ENCODE measurements around the gene LSM8. TPM values are rescaled to one million over a fixed set of nuclear protein-coding genes. Genes with fewer than 3 reads are reported as not detected.

Gene LSM8
- polyA plus RNA-seq, 1 donor (not counting 4 experiments of a cell fraction or from before 2014, with no cell fraction given), result 50.2 TPM

DNA sequence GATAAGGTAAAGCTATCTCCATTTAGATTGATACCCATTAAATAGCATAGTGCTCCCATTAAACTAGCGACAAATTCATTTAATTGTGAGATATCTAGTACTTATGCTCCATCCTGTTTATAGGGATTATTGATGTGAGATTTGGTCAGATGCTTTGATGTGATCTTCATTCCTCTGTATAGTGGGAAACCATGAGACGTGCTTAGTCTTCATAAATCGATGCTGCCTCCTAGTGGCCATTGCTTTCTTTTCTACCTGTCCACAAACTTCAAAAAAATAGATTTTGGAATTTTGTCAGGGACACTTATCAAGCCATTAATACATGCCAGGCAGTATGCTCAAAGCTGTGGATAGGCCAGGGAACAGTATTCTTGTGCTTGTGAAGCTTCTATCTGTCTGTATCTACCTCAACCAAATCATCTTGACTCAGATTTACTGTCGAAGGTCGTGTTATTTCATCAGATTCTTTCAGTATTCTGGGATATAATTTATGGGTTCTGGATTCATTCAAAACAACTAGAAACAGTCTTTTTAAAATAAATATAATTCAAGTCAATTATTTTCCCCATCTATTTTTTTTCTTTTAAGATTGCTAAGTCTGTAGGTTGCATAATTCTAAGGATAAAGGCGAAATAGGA is 12.0 kb downstream of the LSM8 start:
- DNase-seq (ENCODE audit: low read depth, low spot score), result peak; percentile 25
- Histone ChIP-seq H3K4me3 (ENCODE audit: control insufficient read depth in 2 of 3, extremely low read depth in 1 of 3, insufficient read depth in 2 of 3, low read depth in 1 of 3, low read length in 3 of 3) (no peak overlapping the region), H3K27me3 (ENCODE audit: control insufficient read depth, extremely low read depth, insufficient read depth, low read length) (no peaks in the 10 kb centered on the region), H3K79me2 (ENCODE audit: control insufficient read depth, insufficient read depth, low read length) (no peaks in the 10 kb centered on the region), H2AFZ (ENCODE audit: control insufficient read depth, low read length) (peak overlapping the region; percentile 33), H3K4me2 (ENCODE audit: control insufficient read depth, extremely low read depth, insufficient read depth, low read depth, low read length) (no peak overlapping the region), H3K9ac (ENCODE audit: control insufficient read depth, extremely low read depth, insufficient read depth, low read length) (no peak overlapping the region), H3K27ac (ENCODE audit: control insufficient read depth, insufficient read depth, low read length) (no peak overlapping the region), H4K20me1 (ENCODE audit: control insufficient read depth, extremely low read depth, insufficient read depth, low read length) (peaks cover 3% of the 10 kb centered on the region), H3K9me3 (ENCODE audit: control insufficient read depth, low read depth, low read length) (no peaks in the 10 kb centered on the region), H3K36me3 (ENCODE audit: control insufficient read depth in 2 of 2, extremely low read depth in 1 of 2, insufficient read depth in 2 of 2, low read length in 2 of 2) (no peaks in the 10 kb centered on the region), H3K4me1 (ENCODE audit: control insufficient read depth, extremely low read depth, insufficient read depth, low read length) (no peaks in the 10 kb centered on the region), H3K9me1 (ENCODE audit: control insufficient read depth, extremely low read depth, insufficient read depth, low read length) (no peaks in the 10 kb centered on the region)
- dilution Hi-C loops (cut with MboI; ENCODE audit: extremely low pct_ligation_motif_present, low sequenced_read_pairs), result no loop called here
- TF ChIP-seq, protein P1, sequence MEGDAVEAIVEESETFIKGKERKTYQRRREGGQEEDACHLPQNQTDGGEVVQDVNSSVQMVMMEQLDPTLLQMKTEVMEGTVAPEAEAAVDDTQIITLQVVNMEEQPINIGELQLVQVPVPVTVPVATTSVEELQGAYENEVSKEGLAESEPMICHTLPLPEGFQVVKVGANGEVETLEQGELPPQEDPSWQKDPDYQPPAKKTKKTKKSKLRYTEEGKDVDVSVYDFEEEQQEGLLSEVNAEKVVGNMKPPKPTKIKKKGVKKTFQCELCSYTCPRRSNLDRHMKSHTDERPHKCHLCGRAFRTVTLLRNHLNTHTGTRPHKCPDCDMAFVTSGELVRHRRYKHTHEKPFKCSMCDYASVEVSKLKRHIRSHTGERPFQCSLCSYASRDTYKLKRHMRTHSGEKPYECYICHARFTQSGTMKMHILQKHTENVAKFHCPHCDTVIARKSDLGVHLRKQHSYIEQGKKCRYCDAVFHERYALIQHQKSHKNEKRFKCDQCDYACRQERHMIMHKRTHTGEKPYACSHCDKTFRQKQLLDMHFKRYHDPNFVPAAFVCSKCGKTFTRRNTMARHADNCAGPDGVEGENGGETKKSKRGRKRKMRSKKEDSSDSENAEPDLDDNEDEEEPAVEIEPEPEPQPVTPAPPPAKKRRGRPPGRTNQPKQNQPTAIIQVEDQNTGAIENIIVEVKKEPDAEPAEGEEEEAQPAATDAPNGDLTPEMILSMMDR (optimal IDR thresholded peaks at IDR 0.05 in 1 of 3, IDR thresholded peaks at IDR 0.05 in 1 of 3, conservative IDR thresholded peaks at IDR 0.05 in 1 of 3; ENCODE audit: extremely low read depth in 1 of 3, insufficient read depth in 2 of 3, low read length in 3 of 3), result peak in 2 of 3 experiments; percentile 71 to 75
- TF ChIP-seq EZH2 (IDR thresholded peaks at IDR 0.05; ENCODE audit: low read length), result no peak
- peak; percentile 71 for FAIRE-seq

DNA sequence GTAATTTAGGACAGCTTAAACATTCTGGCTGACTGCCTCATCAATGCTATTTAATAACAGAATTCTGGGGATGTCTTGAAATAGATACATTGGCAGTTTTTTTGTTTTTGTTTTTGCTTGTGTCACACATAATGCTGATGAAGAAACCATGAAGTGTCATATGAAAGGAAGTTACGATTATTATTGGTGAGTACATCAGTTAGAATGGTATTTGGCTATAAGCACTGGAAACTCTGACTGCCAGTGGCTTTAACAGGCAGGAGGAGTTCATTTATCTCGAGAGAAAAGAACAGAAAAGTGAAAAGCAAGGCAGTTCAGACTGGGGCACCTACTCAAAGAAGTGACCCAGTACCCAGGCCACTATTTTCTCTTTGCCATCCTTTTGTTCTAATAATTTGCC is 18.1 kb downstream of the LSM8 start:
- dilution Hi-C loops (cut with MboI; ENCODE audit: extremely low pct_ligation_motif_present, low sequenced_read_pairs), result no loop called here

More for the DNA sequence above, 18.1 kb downstream of the LSM8 start:
- no peak overlapping the region for H3K4me3 ChIP-seq (ENCODE audit: control insufficient read depth in 2 of 3, extremely low read depth in 1 of 3, insufficient read depth in 2 of 3, low read depth in 1 of 3, low read length in 3 of 3)
- TF ChIP-seq EZH2 (IDR thresholded peaks at IDR 0.05; ENCODE audit: low read length), result no peak
- TF ChIP-seq, protein P1 (optimal IDR thresholded peaks at IDR 0.05 in 1 of 3, IDR thresholded peaks at IDR 0.05 in 1 of 3, conservative IDR thresholded peaks at IDR 0.05 in 1 of 3; ENCODE audit: extremely low read depth in 1 of 3, insufficient read depth in 2 of 3, low read length in 3 of 3), result no peak
- H2AFZ ChIP-seq (ENCODE audit: control insufficient read depth, low read length), result no peak overlapping the region
- H3K4me2 ChIP-seq (ENCODE audit: control insufficient read depth, extremely low read depth, insufficient read depth, low read depth, low read length), result no peak overlapping the region
- no peaks in the 10 kb centered on the region for H3K36me3 ChIP-seq (ENCODE audit: control insufficient read depth in 2 of 2, extremely low read depth in 1 of 2, insufficient read depth in 2 of 2, low read length in 2 of 2)
- no peak for FAIRE-seq
- no peak for DNase-seq (ENCODE audit: low read depth, low spot score)
- no peaks in the 10 kb centered on the region for H3K27me3 ChIP-seq (ENCODE audit: control insufficient read depth, extremely low read depth, insufficient read depth, low read length)
- no peaks in the 10 kb centered on the region for H3K79me2 ChIP-seq (ENCODE audit: control insufficient read depth, insufficient read depth, low read length)
- no peak overlapping the region for H3K9ac ChIP-seq (ENCODE audit: control insufficient read depth, extremely low read depth, insufficient read depth, low read length)
- no peaks in the 10 kb centered on the region for H3K9me3 ChIP-seq (ENCODE audit: control insufficient read depth, low read depth, low read length)
- no peaks in the 10 kb centered on the region for H3K4me1 ChIP-seq (ENCODE audit: control insufficient read depth, extremely low read depth, insufficient read depth, low read length)
- no peaks in the 10 kb centered on the region for H4K20me1 ChIP-seq (ENCODE audit: control insufficient read depth, extremely low read depth, insufficient read depth, low read length)
- no peaks in the 10 kb centered on the region for H3K9me1 ChIP-seq (ENCODE audit: control insufficient read depth, extremely low read depth, insufficient read depth, low read length)
- H3K27ac ChIP-seq (ENCODE audit: control insufficient read depth, insufficient read depth, low read length), result no peak overlapping the region

All from keratinocyte (primary cell).